GM18870 (cell line): ENCODE measurements around the gene AGPS.

Experiments
- ATAC-seq: cut with Tn5 transposase; IDR thresholded peaks from one replicate; pipeline ENCODE4 v1.9.1; 2021; ENCODE audit warnings: moderate library complexity; ENCODE audit not compliant: unreplicated experiment

Gene AGPS

DNA sequence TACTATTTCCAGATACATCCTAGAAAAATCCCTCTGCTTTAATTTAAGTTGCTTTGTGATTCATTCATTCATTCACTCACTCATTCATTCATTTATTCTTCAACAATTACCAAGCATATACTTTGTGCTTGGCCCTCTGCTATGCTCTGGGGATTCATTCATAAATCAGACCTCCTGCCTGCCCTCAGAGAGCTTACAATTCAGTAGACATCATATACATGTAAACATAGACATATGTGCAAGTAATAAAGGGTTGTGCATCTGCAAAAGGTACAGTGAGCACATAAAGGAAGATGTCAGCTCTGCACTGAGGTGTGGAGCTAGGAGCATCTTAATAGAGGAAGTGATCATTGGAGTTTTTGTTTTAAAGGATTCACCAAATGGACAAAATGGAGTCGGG is 189.4 kb downstream of the AGPS start:
- ATAC-seq = no peak

DNA sequence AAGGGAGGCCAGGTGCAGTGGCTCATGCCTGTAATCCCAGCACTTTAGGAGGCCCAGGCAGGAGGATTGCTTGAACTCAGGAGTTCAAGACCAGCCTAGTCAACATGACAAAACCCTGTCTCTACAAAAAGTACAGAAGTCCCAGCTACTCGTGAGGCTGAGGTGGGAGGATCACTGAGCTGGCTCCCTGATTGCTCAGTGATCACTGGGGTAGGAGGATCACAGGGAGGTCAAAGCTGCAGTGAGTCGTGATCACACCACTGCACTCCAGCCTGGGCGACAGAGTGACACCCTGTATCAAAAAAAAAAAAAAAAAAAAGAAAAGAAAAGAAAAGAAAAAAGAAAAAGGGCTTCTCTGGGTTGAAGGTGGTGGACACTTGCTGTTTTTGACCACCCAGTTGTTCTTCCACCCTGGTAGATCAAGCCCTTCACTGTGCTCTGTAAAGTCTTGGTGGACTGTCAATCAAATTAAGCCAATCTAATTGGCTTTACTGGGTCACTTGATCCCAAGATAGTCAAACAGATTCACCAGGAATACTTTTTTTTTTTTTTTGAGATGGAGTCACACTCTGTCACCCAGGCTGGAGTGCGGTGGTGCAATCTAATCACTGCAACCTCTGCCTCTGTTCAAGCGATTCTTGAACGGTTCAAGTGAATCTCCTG is 191.6 kb downstream of the AGPS start:
- ATAC-seq = no peak

DNA sequence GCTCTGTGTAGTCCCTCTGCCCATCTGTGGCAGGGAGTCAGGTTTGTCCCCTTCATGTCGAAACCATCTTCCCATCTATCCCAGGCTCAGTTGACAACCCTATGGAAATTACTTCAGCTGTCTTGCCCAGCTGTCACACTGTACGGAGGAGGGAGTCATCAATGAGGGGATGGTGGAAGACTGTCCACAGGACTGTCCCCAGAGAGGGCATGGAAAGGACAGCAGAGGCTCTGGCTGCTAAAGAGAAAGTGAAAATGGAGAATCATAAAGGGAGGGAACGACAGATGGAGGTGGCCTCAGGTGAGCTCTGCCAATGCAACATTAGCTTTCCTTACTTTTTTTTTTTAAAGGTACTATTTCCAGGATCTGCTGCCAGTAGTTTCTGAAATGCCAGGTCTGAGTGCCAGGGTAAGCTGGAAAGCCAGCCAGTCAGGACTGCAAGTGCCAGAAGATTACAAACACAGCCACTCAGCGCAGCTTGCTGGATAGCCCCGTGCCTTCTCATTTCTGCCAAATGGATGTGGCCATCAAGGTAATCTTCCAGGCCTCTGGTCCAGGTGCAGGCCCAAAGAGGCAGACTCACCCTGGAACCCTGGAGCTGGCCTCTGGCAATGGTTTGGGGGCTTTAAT is 192.8 kb downstream of the AGPS start:
- ATAC-seq = no peak

DNA sequence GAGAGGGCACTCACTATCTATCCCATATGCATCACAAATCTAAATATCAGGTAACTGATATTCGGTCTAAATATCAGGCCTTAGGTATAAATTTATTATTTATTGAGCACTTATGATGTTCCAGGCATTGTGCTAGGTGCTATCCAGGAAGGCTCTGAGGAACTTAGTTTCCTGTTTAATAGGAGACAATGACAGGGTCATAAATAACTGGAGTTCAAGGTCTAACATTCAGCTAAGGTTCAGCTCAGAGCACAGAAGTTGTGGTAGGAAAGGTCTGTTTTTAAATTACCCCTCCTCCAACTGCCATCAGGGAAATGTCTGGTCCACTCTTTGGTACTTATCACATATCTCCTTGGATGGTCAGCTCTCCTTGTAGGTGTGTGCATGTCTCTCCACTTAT is 193.6 kb downstream of the AGPS start:
- ATAC-seq = no peak

DNA sequence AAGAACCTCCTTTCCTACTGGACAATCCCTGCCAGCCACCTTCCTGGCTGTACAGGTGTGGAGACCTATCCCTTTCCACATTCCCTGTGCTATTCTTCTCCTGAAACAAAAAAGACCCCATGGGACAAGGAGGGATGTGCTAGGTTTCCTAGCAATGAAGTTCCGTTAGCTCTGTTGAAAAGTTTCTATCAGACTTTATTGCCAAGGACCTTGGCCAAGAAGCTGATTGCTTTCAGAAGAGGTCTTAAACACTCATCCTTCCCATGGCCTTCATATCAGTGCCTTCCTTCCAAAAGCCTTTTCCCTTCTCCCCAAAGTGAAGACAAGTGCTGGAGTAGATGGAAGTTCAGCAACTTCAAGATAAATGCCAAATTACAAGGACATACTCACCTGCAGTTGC is 194.8 kb downstream of the AGPS start:
- ATAC-seq = no peak

DNA sequence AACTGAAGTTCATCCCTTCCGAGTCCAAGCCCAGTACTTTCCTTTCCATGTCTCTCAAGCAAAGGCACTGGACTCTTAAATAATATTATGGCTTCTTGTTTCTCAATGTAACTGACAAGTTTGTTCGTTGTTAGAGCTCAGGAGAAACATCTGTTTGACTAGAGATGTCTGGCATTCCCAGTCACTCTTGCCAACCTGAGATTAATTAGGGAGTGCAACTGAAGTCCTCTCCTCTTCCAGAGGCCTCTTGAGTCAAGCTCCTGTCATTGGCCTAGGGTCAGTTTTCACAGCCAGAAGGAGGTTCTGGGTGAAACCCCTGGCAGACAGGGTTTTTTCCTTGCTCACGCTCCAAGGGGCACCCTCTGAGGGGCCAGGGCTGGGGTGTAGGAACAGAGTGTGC is 196.1 kb downstream of the AGPS start:
- ATAC-seq = no peak

DNA sequence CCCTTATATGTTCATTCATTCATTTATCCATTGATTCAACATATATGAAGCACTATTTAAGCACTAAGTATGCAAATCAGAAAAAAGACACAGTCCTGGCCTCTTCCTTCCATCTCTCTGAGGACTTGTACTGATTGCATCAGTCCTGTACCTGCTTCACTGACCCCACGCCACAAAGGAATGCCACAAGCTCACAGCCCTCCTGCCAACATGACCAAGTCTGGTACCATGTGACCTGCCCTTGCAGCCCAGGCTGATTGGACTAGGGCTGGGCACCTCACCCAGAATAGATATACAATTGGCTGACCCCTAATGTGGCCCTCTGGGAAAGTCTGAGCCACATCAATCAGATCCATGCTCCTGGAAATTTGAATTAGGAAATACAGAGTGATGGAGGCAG is 196.6 kb downstream of the AGPS start:
- ATAC-seq = no peak

DNA sequence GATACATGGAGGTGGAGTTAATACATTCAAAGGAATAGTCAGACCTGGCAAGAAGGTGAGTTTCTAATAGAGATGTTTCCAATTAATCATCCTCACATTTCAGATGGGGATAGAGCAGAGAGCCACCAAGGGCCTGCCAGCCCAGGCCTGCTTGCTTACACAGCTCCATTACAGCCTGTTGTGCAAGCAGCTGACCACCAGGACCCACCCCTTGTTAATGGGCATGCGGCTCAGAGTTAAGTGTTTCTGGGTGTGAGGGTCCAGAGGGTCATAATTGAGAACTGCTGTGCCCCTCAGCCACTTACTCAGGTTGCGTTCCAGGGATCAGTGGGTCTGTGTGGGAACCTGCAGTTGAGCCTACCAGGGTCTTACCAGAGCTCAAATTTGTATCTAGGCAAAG is 199.8 kb downstream of the AGPS start:
- ATAC-seq = no peak

DNA sequence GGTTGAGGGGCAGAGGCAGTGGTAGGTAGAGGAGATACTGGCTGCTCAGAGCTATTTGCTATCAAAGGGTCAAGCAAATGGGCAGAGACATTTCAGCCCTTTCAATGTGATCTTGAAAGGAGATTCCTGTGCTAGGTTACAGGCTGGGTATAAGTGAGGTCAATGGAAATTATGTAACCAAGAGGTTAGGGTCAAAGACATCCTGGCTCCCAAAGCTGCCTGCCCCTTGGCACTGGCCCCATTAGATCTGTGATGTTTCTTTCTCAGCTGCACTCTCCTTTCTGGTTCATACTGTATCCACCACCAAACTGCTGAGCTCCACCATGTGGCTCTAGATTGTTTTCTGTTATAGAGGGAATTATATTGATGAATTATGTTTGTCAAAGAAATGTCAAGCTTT is 200.4 kb downstream of the AGPS start:
- no peak for ATAC-seq

DNA sequence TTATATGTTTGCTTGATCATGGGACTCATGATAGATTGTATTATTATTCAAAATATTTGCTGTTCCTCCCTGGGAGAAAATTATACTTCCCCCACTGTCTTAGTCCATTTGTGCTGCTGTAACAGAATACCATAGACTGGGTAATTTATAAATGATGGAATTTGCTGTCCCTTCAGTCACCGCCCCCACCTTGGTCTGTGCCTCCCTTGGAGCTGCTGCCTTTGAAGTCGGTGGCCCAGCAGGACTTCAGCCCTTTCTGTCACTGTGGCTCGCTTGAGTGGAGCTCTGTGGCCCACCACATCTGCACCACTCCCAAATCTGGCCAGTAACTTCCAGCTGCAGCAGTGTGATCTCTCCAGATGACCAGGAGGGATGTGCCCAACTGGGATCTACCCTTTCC is 200.8 kb downstream of the AGPS start:
- no peak for ATAC-seq
